GM19397 (cell line): ENCODE measurements around the gene KATNA1.
A peak's percentile ranks its signal among the peaks of the same experiment; 100 is the strongest.

Source experiments
- ATAC-seq: cut with Tn5 transposase; IDR thresholded peaks from one replicate; pipeline ENCODE4 v1.9.1; 2021; ENCODE audit warnings: mild to moderate bottlenecking, moderate library complexity; ENCODE audit not compliant: unreplicated experiment

KATNA1 gene

GRCh38 chr6:149614337-149614736 lies 34.2 kb downstream of the KATNA1 start:
- no peak for ATAC-seq

- ATAC-seq, result peak; percentile 66
Measured at GRCh38 chr6:149608381-149608982, 40.0 kb downstream of the KATNA1 start.

GRCh38 chr6:149600508-149600907 lies 48.0 kb downstream of the KATNA1 start:
- no peak for ATAC-seq

GRCh38 chr6:149593408-149593807 lies 55.1 kb downstream of the KATNA1 start:
- no peak for ATAC-seq

GRCh38 chr6:149592983-149593382 lies 55.5 kb downstream of the KATNA1 start:
- no peak for ATAC-seq

- no peak for ATAC-seq
Measured at GRCh38 chr6:149586149-149586548, 62.4 kb downstream of the KATNA1 start.

GRCh38 chr6:149581349-149581748 lies 67.2 kb downstream of the KATNA1 start:
- ATAC-seq, result no peak

GRCh38 chr6:149580880-149581279 lies 67.6 kb downstream of the KATNA1 start:
- no peak for ATAC-seq

- ATAC-seq, result no peak
Measured at GRCh38 chr6:149567945-149568585, 80.4 kb downstream of the KATNA1 start.

GRCh38 chr6:149567194-149567586 lies 81.3 kb downstream of the KATNA1 start:
- no peak for ATAC-seq

- ATAC-seq, result peak; percentile 22
Measured at GRCh38 chr6:149566410-149567193, 81.9 kb downstream of the KATNA1 start.

GRCh38 chr6:149565527-149566409 lies 82.7 kb downstream of the KATNA1 start, which contains the start of gene GINM1:
GINM1 (plus strand) TSS chr6:149566375; CDS start chr6:149566415, 40 bp downstream.
- peak; percentile 86 for ATAC-seq

- no peak for ATAC-seq
Measured at GRCh38 chr6:149563928-149564325, 84.6 kb downstream of the KATNA1 start.

- ATAC-seq, result no peak
Measured at GRCh38 chr6:149563203-149563927, 85.1 kb downstream of the KATNA1 start.

- ATAC-seq, result no peak
Measured at GRCh38 chr6:149560736-149561135, 87.8 kb downstream of the KATNA1 start.

GRCh38 chr6:149559389-149559788 lies 89.1 kb downstream of the KATNA1 start:
- ATAC-seq, result no peak

- no peak for ATAC-seq
Measured at GRCh38 chr6:149558029-149558428, 90.5 kb downstream of the KATNA1 start.

- no peak for ATAC-seq
Measured at GRCh38 chr6:149551920-149552319, 96.6 kb downstream of the KATNA1 start.

- peak; percentile 91 for ATAC-seq
Measured at GRCh38 chr6:149545754-149546471, 102.6 kb downstream of the KATNA1 start, which contains the start of gene PPIL4. PPIL4 (minus strand) TSS chr6:149546043; CDS start chr6:149546005, 38 bp downstream.
